ENCODE measurements around the gene PLXND1. TPM values are rescaled to one million over a fixed set of nuclear protein-coding genes. Genes with fewer than 3 reads are reported as not detected.

The PLXND1 gene
- total RNA-seq, 1 donor from 2014 or later, result 29.5 TPM

- DNase-seq (ENCODE audit: low spot score) (no peak), ATAC-seq (no peak)
Observed at GRCh38 chr3:129603561-129603942, 2.9 kb downstream of the PLXND1 start.

- ATAC-seq (no peak), DNase-seq (ENCODE audit: low spot score) (no peak)
Observed at GRCh38 chr3:129602730-129603560, 3.5 kb downstream of the PLXND1 start.

GRCh38 chr3:129602309-129602708 lies 4.2 kb downstream of the PLXND1 start:
- ATAC-seq, result no peak
- DNase-seq (ENCODE audit: low spot score), result no peak

GRCh38 chr3:129601713-129602112 lies 4.8 kb downstream of the PLXND1 start:
- ATAC-seq, result no peak
- DNase-seq (ENCODE audit: low spot score), result no peak

GRCh38 chr3:129600348-129600747 lies 6.1 kb downstream of the PLXND1 start:
- ATAC-seq, result no peak
- DNase-seq (ENCODE audit: low spot score), result no peak

GRCh38 chr3:129599607-129600006 lies 6.9 kb downstream of the PLXND1 start:
- ATAC-seq, result peak; percentile 44
- no peak for DNase-seq (ENCODE audit: low spot score)

GRCh38 chr3:129599073-129599472 lies 7.4 kb downstream of the PLXND1 start:
- DNase-seq (ENCODE audit: low spot score) (no peak), ATAC-seq (no peak)

- ATAC-seq (no peak), DNase-seq (ENCODE audit: low spot score) (no peak)
Observed at GRCh38 chr3:129598484-129598883, 8.0 kb downstream of the PLXND1 start.

GRCh38 chr3:129598000-129598381 lies 8.5 kb downstream of the PLXND1 start:
- no peak for ATAC-seq

GRCh38 chr3:129597087-129597999 lies 9.1 kb downstream of the PLXND1 start:
- ATAC-seq (no peak), DNase-seq (ENCODE audit: low spot score) (no peak)

More at GRCh38 chr3:129598000-129598381, 8.5 kb downstream of the PLXND1 start:
- no peak for DNase-seq (ENCODE audit: low spot score)

- ATAC-seq, result peak; percentile 59
- peak; percentile 70 for DNase-seq (ENCODE audit: low spot score)
Observed at GRCh38 chr3:129596194-129597086, 10.0 kb downstream of the PLXND1 start.

- ATAC-seq (no peak), DNase-seq (ENCODE audit: low spot score) (no peak)
Observed at GRCh38 chr3:129595544-129596193, 10.8 kb downstream of the PLXND1 start.

- ATAC-seq (no peak), DNase-seq (ENCODE audit: low spot score) (no peak)
Observed at GRCh38 chr3:129594907-129595390, 11.5 kb downstream of the PLXND1 start.

GRCh38 chr3:129594409-129594808 lies 12.1 kb downstream of the PLXND1 start:
- ATAC-seq (no peak), DNase-seq (ENCODE audit: low spot score) (no peak)

GRCh38 chr3:129593595-129594339 lies 12.7 kb downstream of the PLXND1 start:
- DNase-seq (ENCODE audit: low spot score), result no peak
- peak; percentile 62 for ATAC-seq

- ATAC-seq, result no peak
- no peak for DNase-seq (ENCODE audit: low spot score)
Observed at GRCh38 chr3:129593230-129593594, 13.3 kb downstream of the PLXND1 start.

- DNase-seq (ENCODE audit: low spot score), result no peak
- peak; percentile 31 for ATAC-seq
Observed at GRCh38 chr3:129592381-129593131, 13.9 kb downstream of the PLXND1 start.

- DNase-seq (ENCODE audit: low spot score), result no peak
- ATAC-seq, result no peak
Observed at GRCh38 chr3:129591932-129592331, 14.5 kb downstream of the PLXND1 start.

GRCh38 chr3:129590215-129590614 lies 16.3 kb downstream of the PLXND1 start:
- ATAC-seq (no peak), DNase-seq (ENCODE audit: low spot score) (no peak)

Measured in left lobe of liver (tissue), 2 donors.